Natural killer cell (primary cell): ENCODE results near the gene RASGEF1C. TPM values are rescaled to one million over a fixed set of nuclear protein-coding genes. Genes with fewer than 3 reads are reported as not detected.

Source experiments
- ATAC-seq, 3 donors: fragments of 150-1000 bp in 2 of 3; fragments of 200-7000 bp in 1 of 3; cut with Tn5 transposase; 1 replicate in 1 of 3; 2 replicates in 2 of 3; pipeline ENCODE4 v1.10.0; 2021; ENCODE audit warnings: mild to moderate bottlenecking in 2 of 3, moderate library complexity in 2 of 3
- DNase-seq, 2 donors: peaks; one replicate each; pipeline versions ENCODE4 v3.0.0 to v3.0.0-alpha.2; 2013 to 2021; ENCODE audit warnings: mixed read lengths in 1 of 2
- H3K27ac ChIP-seq: one replicate; pipeline ENCODE4 v1.5.1; 2013; ENCODE audit warnings: mild to moderate bottlenecking, low read length
- H3K27me3 ChIP-seq: one replicate; pipeline ENCODE4 v1.6.1; 2013; ENCODE audit warnings: low read length; ENCODE audit not compliant: control insufficient read depth, insufficient read depth
- H3K36me3 ChIP-seq: one replicate; pipeline ENCODE4 v1.6.1; 2013; ENCODE audit warnings: low read length; ENCODE audit not compliant: control insufficient read depth, insufficient read depth
- H3K4me1 ChIP-seq: one replicate; pipeline ENCODE4 v1.6.1; 2013; ENCODE audit warnings: low read length; ENCODE audit not compliant: control insufficient read depth, insufficient read depth
- H3K4me3 ChIP-seq: one replicate; pipeline ENCODE4 v1.5.1; 2013; ENCODE audit warnings: low read length
- H3K9me3 ChIP-seq: one replicate; pipeline ENCODE4 v1.6.1; 2013; ENCODE audit warnings: low read length; ENCODE audit not compliant: control insufficient read depth, insufficient read depth
- H3K27ac Mint-ChIP-seq, 2 donors: one replicate each; pipeline ENCODE4 v1.8.0; 2022; ENCODE audit warnings: mild to moderate bottlenecking in 2 of 2, mixed read lengths in 2 of 2, moderate library complexity in 1 of 2
- H3K27me3 Mint-ChIP-seq, 2 donors: one replicate each; pipeline ENCODE4 v1.8.0; 2022; ENCODE audit warnings: low read depth in 2 of 2, mixed read lengths in 2 of 2
- H3K36me3 Mint-ChIP-seq: one replicate; pipeline ENCODE4 v1.8.0; 2022; ENCODE audit warnings: mixed read lengths
- H3K4me1 Mint-ChIP-seq, 2 donors: one replicate each; pipeline ENCODE4 v1.8.0; 2022; ENCODE audit warnings: mixed read lengths in 2 of 2
- H3K4me3 Mint-ChIP-seq: one replicate; pipeline ENCODE4 v1.8.0; 2022; ENCODE audit warnings: mild to moderate bottlenecking, moderate library complexity, mixed read lengths
- H3K9me3 Mint-ChIP-seq, 2 donors: one replicate each; pipeline ENCODE4 v1.8.0; 2022; ENCODE audit warnings: mixed read lengths in 2 of 2
- CTCF ChIP-seq: fragments of 200-600 bp; IDR thresholded peaks from one replicate; pipeline ENCODE4 v1.8.0; 2022; ENCODE audit warnings: antibody characterized with exemption
- WGBS: methylation state at CpG from one replicate; pipeline ENCODE4 v1.1.7; 2013; ENCODE audit warnings: missing lambda C conversion rate; ENCODE audit not compliant: insufficient coverage; 5-methylcytosine and 5-hydroxymethylcytosine counted together
- intact Hi-C: fragments of 100-400 bp; cut with micrococcal nuclease; formaldehyde crosslinking; loops from one replicate; pipeline ENCODE4 v1.14.2; 2022
- total RNA-seq, 4 donors: library from RNA; stranded (reverse); fragments of 120-200 nt in 1 of 4; gene quantifications; one replicate each; pipeline versions ENCODE4 v1.2.3 to v1.2.4, GENCODE V29; 2013 to 2022

Gene RASGEF1C
- total RNA-seq, 3 donors from 2014 or later (not counting 1 experiment from before 2014, with no cell fraction given) = not detected

- Histone ChIP-seq H3K4me1 (peaks cover 2% of the 10 kb centered on the region), H3K4me3 (no peak overlapping the region), H3K27me3 (peaks cover 5% of the 10 kb centered on the region), H3K9me3 (peaks cover 17% of the 10 kb centered on the region), H3K27ac (no peak overlapping the region), H3K36me3 (no peaks in the 10 kb centered on the region)
- intact Hi-C loops = loop anchor here (5.0 kb wide), 1 partner anchor 86 kb away; no protein-coding TSS in a partner anchor
- Mint-ChIP-seq H3K4me1 (peaks cover 0 to 4% of the 10 kb centered on the region in 2 donors), H3K4me3 (no peak overlapping the region), H3K27ac (no peak overlapping the region), H3K27me3 (peaks cover 9 to 14% of the 10 kb centered on the region in 2 donors), H3K9me3 (peaks cover 2 to 7% of the 10 kb centered on the region in 2 donors), H3K36me3 (peaks cover 9% of the 10 kb centered on the region)
- 90% methylated on average over 5 of the region's 5 CpGs for WGBS
- no peak for TF ChIP-seq CTCF
- DNase-seq = no peak
- no peak for ATAC-seq
Measured at GRCh38 chr5:180213657-180214207, 4.7 kb upstream of the RASGEF1C start.

- H3K9me3 ChIP-seq = peaks cover 17% of the 10 kb centered on the region
- H3K27me3 ChIP-seq = peaks cover 8% of the 10 kb centered on the region
- intact Hi-C loops = loop anchor here (5.0 kb wide), 1 partner anchor 86 kb away; no protein-coding TSS in a partner anchor
- Mint-ChIP-seq H3K36me3 (peaks cover 4% of the 10 kb centered on the region), H3K4me1 (peaks cover 3 to 8% of the 10 kb centered on the region in 2 donors), H3K9me3 (peaks cover 0 to 3% of the 10 kb centered on the region in 2 donors), H3K27ac (no peak overlapping the region), H3K4me3 (no peak overlapping the region), H3K27me3 (peaks cover 13 to 18% of the 10 kb centered on the region in 2 donors)
- no peaks in the 10 kb centered on the region for H3K36me3 ChIP-seq
- H3K4me1 ChIP-seq = peaks cover 7% of the 10 kb centered on the region
- no peak for TF ChIP-seq CTCF
- no peak overlapping the region for H3K27ac ChIP-seq
- DNase-seq (no peak), ATAC-seq (no peak)
- 20% methylated on average over 4 of the region's 4 CpGs for WGBS
- H3K4me3 ChIP-seq = no peak overlapping the region
Measured at GRCh38 chr5:180213256-180213600, 4.2 kb upstream of the RASGEF1C start.

GRCh38 chr5:180212363-180213255 is 3.6 kb upstream of the RASGEF1C start:
- Mint-ChIP-seq H3K4me1 (peaks cover 8 to 13% of the 10 kb centered on the region in 2 donors), H3K27ac (no peak overlapping the region), H3K36me3 (no peaks in the 10 kb centered on the region), H3K27me3 (peaks cover 19 to 24% of the 10 kb centered on the region in 2 donors), H3K4me3 (no peak overlapping the region), H3K9me3 (no peaks in the 10 kb centered on the region)
- Histone ChIP-seq H3K4me3 (no peak overlapping the region), H3K27me3 (peaks cover 14% of the 10 kb centered on the region), H3K36me3 (no peaks in the 10 kb centered on the region), H3K9me3 (peaks cover 12% of the 10 kb centered on the region), H3K4me1 (peaks cover 8% of the 10 kb centered on the region), H3K27ac (no peak overlapping the region)
- ATAC-seq (no peak), DNase-seq (no peak)
- TF ChIP-seq CTCF = no peak
- WGBS = 38% methylated on average over 19 of the region's 19 CpGs
- intact Hi-C loops = loop anchor here (5.0 kb wide), 1 partner anchor 85 kb away; no protein-coding TSS in a partner anchor
